Measurements from ENCODE around the gene TENM4.

TENM4 gene

DNA sequence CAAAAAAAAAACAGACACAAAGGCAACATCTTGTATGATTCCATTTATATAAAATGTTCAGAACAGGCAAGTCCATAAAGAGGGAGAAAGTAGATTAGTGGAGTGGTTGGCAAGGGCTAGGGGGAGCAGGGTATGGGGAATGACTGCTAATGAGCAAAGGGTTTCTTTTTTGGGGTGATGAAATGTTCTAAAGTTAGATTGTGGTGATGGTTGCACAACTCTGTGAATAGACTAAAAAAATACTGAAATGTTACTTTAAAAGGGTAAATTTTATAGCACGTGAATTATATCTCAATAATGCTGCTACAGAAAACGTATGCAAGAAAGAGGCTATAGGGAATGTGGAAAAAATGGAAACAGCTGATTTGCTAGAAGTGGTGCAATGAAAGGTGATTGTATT lies 155.1 kb downstream of the TENM4 start:
- DNase-seq: no peak

DNA sequence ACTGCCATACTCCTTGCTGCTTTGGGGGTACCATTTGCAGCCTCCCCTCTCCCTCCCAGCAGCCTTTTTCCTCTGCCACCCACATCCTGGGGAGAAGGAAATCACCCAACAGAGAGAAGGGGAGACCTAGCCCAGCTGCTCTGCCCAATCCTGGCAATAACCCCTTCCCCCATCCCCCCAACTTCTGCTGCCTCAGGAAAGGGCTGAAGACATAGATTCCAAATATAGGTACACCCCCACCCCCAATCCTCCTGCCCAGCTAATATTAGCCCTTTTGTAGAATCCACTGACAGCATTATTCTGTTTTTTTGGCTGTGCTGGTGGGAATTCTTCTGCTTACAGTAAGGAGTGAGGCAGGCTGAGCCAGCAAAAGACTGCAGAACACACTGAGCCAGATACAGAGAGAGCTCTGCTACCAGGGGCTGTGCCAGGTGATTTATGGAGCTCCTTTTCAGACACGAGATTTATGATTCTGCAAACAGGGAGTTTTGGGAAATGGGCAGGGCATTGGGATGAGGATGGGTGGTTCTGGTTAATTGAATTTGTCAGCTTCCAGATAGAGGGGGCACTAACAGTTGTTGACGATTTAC lies 164.0 kb downstream of the TENM4 start:
- DNase-seq: no peak

DNA sequence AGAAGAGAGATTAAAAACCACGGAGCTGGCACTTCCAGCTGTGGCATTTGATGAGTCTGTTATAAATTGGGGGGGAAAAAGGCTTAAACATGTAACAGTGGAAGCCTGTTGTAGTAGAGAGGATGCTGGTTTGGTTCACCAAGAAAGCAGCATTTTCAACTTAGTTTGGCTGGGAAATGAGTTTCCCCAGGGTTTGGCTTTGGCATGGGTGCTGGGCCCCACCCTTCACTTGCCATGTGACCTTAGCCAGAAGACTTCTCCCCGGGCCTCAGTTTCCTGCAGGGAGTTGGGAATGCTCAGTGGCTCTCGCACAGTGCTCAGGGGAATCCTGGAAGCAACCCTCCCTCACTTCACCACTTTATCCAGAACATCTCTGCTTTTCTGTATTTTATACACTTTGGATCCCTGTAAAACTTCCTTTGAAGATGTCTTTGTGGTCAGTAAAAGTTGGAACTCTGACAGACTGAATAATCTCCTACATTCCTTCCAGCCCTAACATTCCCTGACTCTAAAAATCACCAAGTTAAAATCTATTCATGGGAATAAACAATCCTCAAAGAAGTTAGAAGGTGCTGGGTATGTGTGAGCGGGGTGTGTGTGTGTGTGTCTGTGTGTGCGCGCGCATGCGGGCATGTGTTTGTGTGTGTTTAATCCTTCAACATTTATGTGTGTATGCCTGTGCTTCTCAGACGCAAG lies 166.0 kb downstream of the TENM4 start:
- DNase-seq: no peak

DNA sequence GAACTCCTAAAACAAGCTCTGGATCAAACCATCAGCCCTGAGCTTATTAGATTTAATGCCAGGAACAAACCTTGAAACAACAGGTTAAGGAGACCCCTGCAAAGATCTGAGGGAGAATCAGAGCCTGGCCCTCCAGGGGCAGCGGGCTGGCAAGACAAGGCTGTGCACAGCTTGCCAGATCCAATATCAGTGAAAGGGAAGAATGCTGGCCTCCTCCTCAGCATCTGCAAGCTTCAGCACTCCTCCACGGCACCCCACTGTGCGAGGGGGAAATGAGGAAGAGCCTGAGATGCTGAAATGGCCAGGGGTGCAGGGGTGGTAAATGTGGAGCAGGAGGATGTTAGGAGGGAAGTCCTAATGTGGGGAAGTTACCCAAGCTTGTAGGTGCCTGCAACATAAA lies 167.0 kb downstream of the TENM4 start:
- DNase-seq: no peak

DNA sequence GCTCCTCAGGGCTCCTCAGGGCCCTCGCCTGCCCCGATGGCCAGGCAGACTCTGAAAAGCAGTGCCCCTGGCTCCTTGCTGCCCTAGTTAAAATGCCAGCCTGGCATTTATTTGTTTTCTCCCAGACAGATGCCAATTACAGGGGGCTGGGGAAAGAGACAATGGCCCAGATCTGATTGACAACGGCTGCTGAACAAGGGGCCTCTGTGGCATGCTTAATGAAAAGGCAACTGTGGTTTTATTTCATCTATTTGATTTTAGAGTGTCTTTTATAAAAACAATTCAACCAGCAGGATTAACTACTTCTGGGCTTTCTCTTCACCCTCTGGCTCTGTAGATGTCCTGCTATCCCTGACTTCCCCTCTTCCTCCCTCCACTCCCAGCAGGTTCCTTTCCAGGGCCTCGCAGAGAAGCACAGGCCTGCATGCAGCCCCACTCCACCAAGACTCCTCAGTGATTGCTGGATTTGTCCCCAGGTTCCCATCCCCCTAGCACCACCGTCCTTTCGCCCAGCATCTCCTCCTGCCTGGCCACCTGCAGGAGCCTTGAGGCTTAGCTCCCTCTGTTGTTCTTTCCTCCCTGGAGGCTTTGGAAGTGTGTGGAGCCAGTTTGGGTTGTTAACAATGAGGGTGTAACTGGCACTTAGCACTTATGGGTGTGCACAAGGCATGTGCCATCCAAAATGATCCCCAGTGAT lies 171.1 kb downstream of the TENM4 start:
- DNase-seq: no peak

DNA sequence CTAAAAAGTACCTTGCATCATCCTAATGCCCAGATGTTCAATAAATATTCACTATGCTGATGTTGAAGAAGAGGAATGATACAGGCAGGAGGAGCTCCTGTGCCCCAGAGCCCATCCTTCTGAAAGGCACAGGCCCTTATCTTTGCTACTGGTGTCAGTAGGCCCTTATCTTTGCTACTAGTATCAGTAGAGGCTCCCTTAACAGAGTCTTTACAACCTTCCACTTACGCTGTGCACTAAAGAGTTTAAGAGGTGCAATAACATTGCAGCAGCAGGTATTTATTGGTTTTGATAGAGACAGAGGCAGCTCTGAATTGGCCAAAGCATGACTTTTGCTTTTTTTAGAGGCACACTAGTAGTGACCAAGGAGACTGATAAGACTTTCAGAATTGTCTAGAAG lies 174.4 kb downstream of the TENM4 start:
- DNase-seq: no peak

DNA sequence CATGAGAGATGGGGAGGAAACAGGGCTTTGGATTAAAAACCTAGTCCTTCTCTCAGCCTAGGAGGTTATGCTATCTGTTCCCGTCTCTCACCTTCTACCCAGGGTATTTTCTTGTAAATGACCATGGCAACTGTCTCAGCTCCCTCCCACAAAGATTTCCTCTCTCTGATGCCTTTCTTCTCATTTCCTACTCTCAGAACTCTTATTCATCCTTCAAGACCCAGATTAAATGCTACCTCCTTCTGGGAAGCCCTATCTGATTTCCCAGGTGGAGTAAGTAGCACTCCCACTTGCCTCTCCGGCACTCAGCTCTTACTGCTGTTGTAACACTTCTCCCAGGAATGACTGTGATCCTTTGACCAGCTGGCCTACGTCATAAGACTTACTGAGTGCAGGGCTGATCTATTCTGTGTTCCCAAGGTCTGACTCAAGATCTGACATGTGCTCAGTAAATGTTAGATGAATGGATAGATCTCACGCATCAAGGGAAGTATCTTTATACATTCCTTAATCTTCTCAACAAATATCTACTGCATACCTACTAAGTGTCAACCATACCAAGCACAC lies 175.0 kb downstream of the TENM4 start:
- no peak for DNase-seq

DNA sequence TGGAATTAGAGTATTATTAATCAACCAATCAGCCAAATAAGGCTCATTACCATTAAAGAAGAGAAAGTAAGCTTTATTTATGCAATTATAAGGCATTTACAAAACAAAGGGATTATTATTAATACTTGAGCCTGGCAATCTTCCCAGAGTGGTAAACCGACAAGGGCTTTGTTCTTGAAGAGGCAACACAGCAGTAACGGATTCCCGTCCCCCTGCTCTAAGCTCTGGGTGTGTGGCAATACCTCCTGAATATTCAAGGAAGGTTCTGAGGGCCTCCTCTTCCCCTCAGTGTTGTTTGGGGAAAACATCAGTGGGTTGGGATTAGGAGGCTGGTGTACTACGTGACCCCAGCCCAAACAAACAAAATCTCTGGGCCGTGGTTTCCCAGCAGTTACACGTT lies 176.5 kb downstream of the TENM4 start:
- DNase-seq: no peak

DNA sequence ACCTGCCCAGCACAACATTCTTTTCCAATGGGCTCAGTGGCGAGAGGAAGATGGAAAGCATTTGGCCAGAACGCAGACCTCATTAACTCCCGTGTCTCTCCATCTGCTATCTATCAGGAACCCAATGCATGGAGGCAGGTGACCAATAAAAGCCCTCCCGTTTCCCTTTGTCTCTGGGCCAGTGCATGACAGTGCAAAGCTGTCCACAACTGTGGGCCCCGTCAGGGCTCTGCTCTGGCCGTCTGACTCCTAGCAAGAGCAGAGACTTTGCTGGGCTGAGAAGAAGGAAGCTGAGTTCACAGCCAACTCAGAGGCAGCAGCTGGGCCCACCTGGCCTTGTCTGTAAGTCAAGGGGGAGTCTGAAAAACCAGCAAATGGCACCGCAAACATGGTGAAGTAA lies 177.8 kb downstream of the TENM4 start:
- DNase-seq: no peak

DNA sequence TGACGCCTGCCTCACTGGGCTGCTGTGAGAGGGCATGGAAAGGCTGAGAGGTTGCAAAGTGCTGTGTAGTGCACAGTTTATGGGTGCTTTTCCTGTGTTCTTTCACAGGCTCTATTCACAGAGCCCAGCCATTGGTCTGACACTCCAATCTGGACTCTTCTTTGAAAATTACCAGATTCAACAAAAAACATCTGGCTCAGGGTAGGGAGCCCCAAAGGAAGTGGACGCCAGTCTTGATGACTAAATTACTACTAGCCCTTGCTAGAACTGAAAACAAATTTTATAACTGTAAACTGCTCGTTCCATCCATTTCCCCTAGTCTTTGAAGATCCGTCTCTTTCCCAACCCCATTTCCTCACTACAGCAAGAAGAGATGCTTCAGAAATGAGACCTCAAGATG lies 178.6 kb downstream of the TENM4 start:
- no peak for DNase-seq

DNA sequence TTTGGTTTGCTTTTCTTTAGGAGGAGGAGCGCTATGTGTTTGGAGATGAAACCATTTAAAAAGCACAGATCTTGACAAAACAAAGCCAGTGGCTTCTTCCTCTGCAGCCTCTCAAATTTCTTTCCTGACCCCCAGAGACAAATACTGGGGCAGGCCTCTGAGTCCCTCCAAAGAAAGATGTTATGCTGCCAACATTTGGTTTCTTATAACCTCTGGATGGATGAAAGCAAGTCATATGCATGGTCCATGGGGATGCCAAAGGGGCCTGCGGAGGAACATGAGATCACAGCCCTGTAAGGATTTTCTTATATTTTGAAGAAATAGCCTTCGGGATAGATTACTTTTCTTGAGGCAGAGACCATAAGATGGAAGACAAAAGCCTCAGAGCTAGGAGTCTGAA lies 179.1 kb downstream of the TENM4 start:
- DNase-seq: no peak

DNA sequence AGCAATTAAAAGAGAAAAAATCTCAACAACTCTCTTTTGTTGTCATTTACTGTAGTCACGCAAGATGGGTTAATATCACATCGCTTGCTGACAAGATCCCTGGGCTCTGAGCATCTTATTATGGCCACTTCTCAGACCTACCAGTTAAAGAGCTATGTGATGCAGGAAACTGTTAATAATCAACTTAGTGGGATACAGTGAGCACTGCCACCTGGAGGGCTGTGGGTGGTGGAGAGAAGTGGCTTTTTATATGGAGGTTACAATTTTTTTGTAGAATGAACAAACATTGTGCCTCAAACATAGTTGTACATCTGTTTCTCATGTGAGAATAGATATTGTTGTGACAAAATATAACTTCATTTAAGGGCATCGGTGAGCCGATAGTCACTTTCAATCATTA lies 181.0 kb downstream of the TENM4 start:
- DNase-seq: no peak

DNA sequence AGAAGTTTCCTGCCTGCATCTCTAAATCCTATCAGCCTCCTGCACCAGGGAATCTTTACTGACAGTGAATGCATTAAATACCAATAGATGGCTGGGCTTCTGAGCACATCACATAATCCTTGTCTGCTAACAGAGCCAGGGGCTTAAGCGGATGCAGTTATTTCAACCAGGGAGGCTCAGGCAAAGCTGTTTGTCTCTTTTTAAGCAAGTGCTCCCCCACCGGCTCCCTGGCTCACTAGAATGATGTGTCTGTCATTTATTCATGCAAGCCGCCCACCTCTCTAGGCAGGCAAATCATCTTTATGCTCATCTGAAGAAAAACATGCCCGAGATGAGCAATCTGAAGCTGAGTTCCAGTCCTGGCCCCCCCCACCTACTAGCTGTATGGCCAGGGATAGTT lies 182.3 kb downstream of the TENM4 start:
- DNase-seq: no peak

DNA sequence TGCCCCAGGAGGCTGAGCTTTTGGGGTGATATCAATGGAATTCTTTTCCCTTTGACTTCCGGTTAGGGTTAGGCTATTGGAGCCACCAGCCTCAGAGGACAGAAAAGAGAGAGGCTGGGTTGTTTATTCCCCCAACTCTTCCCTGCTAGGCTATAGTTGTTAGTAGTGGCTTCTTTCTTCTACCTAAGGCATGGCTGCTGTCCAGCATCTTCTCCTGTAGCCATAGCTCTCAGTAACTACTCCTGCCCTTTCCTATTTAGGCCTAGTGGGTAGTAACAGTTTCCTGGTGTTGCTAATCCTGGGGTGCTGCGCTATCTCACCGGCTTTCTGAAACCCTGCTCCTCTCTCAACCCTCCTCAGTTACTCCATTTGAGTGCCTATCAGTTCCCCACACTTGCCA lies 184.9 kb downstream of the TENM4 start:
- DNase-seq: no peak

DNA sequence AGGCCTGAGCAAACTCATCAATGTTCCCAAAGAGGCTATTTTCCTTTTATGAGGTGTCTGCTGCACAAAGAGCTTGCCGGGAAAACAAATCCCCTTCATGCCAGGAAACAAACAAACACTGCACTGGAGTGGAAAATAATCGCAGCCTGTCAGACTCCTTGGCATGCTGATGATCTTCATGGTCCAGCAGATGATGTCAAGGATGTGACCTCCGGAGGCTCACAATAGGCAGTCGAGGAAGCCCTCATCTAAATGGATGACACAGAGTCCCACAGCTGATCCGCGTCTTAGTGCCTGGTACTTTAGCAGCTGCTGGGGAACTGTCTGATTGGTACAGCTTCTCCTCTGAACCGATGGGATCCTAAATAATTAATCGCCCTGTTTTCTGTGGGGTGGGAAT lies 187.6 kb downstream of the TENM4 start:
- no peak for DNase-seq

DNA sequence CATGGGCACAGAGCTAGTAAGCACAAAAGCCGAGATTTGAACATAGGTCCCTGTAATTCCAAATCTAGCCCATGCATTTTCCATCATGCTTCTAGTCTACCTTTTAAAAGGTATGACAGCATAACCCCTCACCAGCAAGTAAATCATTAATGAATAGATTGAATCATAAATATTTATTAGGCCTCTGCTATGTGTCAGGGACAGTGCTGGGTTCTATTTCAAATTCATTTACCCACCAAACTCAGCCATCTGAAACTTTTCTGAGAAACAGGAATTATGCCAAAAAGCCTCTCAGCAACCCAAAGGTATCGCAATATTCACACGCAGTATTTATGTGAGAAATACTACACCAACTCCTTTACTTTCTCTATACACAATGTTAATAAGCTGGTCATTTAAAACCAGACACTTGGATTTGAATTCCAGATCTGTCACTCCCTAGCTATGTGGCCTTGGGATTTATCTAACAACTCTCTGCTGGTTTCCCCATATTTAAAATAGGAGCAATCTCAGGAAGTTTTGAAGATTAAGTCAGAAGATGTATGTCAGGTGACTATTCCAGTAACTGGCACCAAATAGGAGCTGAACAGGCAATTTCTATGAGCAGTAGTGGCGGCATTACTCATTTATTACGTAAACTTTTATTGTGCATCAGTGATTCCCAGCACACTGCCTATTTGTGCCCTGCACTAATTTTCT lies 191.4 kb downstream of the TENM4 start:
- DNase-seq: no peak

DNA sequence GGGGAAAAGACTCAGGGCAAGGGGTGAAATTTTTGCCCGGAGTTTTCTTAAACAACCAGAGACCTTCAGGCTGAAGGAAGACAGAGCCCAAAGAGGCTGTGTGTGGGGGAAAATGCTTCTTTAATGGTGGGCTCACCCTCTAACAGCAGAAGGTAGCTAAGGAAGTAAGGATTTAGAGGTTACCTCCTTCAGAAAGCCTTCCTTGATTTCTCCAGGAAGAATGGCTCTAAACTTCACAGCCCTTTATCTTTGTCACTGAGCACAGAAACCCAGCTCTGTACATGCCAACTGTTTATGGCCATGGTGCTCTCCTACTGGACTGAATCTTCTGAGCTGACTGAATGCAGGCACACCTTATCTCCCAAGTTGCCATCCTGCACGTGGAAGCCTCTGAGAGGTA lies 196.0 kb downstream of the TENM4 start:
- no peak for DNase-seq

DNA sequence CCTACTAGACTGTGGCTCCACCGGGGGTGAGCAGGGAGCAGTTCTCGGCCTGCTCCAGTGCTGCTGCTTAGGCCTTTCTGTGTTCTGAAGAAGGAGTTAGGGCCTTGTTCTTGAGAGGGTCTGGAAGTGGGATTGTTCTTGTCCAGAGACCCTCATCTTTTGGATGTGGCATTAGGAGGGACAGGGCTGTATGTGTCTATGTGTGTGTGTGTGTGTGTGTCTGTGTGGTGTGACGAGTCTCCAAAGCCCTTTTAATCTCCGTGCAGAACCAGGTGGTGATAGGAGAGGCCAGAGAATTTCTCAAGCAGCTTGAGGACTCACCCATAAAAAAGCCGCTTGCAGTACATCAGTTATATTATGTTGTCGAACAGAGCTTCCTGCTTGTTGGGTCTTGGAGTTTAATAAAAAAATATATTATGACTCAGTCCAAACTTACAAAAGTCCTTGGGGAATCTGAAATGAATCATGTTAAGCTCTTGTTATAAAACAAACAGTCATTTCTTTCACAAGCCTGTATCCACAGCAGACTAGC lies 196.5 kb downstream of the TENM4 start:
- DNase-seq: no peak

DNA sequence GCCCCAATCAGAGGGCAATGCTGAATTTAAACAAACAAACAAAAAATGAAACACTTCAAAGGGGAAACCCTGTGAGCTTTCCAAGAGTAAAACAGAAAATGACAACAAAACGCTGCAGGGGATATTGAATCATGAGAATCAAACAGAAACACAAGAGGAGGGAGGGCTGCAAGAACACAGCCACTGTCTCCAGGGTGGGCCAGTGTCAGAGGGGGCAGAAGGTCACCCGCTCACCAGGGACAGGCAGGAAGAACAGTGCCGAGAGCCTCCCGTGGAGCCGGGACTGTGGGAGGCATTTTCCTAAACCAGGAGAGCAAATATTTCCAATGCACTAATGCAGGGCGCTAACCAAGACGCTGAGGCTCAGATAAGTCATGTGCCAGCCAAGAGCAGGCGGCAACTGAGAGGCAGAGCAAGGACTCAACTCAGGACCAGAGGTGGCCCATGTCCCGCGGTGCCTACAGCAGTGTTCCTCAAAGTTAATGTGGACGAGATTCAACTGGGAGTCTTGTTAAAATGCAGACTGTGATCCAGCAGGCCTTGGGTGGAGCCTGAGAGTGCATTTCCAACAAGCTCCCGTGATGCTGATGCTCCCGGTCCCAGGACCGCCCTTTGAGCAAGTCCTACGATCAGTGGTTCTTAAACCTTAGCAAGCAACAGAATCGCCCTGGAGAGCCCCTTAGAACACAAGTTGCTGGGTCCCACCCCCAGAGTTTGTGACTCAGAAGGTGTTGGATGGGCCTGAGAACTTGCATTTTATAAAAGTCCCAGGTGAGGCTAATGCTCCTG lies 197.2 kb downstream of the TENM4 start:
- DNase-seq: no peak

DNA sequence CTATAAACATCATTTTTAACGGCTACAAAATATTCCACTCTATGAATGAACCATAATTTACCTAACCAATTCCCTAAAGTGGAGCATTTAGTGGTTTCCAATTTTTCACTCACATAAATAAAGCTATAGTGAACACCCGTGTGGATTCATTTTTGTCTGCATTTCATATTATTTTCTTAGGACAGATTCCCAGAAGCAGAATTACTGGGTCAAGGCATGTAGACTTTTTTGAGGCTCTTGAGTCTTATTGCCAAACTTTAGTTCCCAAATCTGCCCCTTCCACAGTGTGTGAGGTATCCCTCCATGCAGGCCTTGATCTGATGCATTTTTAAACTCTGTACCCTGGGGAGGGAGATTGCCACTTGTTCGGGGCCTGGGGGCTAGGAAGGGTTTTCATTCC lies 198.2 kb downstream of the TENM4 start:
- no peak for DNase-seq

DNA sequence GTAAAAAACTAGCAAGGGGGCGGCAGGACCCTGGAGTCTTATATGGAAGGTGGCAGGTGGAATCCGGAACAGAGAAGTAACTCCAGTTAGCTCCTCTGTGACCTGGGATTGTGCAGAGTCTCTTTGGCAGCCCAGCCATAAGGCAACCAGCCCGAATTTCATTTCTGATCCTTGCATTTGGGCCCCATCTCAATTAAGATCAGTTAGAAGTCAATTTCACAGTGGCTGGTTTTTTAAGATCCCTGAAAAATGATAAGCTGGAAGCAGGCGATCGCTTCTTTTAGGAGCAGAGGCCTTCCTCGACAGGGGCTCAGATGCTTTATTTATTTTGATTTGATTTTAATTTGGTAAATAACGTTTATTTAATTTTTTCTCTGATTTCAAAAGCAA lies 199.0 kb downstream of the TENM4 start:
- no peak for DNase-seq

DNA sequence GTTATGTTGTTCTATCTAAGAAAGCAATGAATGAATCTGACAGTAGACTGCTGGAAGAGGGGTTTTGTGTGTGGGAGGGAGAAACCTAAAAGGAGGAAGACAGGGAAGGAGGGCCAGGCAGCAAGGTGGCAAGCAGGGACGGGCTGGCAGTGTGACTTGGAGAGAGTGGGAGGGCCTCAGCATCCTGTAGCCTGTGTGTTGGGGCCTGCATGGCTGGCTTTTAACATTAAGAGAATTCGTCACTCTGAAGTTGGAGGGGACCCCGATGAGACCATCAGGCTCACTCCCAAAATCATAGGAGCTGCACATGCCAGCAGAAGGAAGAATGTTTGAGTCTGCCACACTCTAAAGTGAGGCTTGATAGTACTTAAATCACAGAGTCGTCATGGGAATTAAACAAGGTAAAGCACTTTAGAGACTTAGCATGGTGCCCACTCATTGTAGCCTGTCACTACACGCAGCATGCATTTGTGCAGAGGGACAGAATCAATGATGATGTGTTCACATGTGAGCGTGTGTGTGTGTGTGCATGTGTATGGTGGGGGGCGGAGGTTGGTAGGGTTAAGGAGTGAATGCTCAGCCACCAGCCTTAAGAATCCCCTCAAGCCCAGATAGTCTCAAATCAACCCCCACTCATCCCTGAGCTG lies 199.5 kb downstream of the TENM4 start:
- DNase-seq: no peak
